ENCODE data around the gene ALK.

Gene ALK

GRCh38 chr2:29450596-29451222 lies 470.7 kb downstream of the ALK start:
- no peaks in the 10 kb centered on the region for H3K79me2 ChIP-seq (ENCODE audit: insufficient read depth, low read length)
- no peak overlapping the region for H3K9ac ChIP-seq (ENCODE audit: low read depth, low read length)
- H3K27ac ChIP-seq (ENCODE audit: low read length) = no peak overlapping the region
- no peaks in the 10 kb centered on the region for H4K20me1 ChIP-seq (ENCODE audit: insufficient read depth, low read length)
- no peak for DNase-seq
- no peak overlapping the region for H3K4me2 ChIP-seq (ENCODE audit: insufficient read depth, low read length)
- H3K4me3 ChIP-seq (ENCODE audit: low read depth in 1 of 2, low read length in 2 of 2) = no peak overlapping the region
- no peak overlapping the region for H2AFZ ChIP-seq (ENCODE audit: low read depth, low read length)
- no peaks in the 10 kb centered on the region for H3K9me3 ChIP-seq (ENCODE audit: insufficient read depth, low read length, severe bottlenecking)
- H3K4me1 ChIP-seq (ENCODE audit: insufficient read depth, low read length) = no peaks in the 10 kb centered on the region
- TF ChIP-seq EZH2 (IDR thresholded peaks at IDR 0.05; ENCODE audit: borderline replicate concordance, low read depth, low read length, severe bottlenecking) = no peak
- no peak for TF ChIP-seq CTCF (IDR thresholded peaks at IDR 0.05; ENCODE audit: borderline replicate concordance, extremely low read depth, low read length, poor library complexity, severe bottlenecking)
- ATAC-seq (ENCODE audit: insufficient read depth, low read depth) = no peak
- no peaks in the 10 kb centered on the region for H3K36me3 ChIP-seq (ENCODE audit: insufficient read depth, low read length)
- no peaks in the 10 kb centered on the region for H3K27me3 ChIP-seq (ENCODE audit: insufficient read depth, low read length, poor library complexity)

DNA sequence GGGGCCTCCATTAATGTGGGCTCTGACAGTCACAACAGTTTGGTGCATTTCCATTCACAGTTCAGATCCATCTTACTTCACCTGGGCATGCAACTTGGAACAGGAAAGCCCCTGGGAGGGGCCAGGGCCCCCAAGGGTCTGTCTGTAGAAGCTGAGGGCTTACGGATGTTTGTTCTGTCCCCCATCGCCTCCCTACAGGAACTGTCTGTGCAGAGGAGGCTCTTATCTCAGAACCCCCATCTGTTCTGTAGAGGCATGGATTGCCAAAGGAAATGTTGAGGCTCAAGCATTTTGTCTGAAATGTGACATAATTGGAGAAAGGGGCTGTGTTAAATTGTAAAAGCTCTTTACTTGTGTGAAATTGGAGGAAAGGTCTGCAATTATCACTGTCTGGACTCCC lies 471.9 kb downstream of the ALK start:
- H2AFZ ChIP-seq (ENCODE audit: low read depth, low read length) = no peak overlapping the region
- no peak for TF ChIP-seq CTCF (IDR thresholded peaks at IDR 0.05; ENCODE audit: borderline replicate concordance, extremely low read depth, low read length, poor library complexity, severe bottlenecking)
- TF ChIP-seq EZH2 (IDR thresholded peaks at IDR 0.05; ENCODE audit: borderline replicate concordance, low read depth, low read length, severe bottlenecking) = no peak
- ATAC-seq (ENCODE audit: insufficient read depth, low read depth) = no peak
- no peaks in the 10 kb centered on the region for H4K20me1 ChIP-seq (ENCODE audit: insufficient read depth, low read length)
- H3K9ac ChIP-seq (ENCODE audit: low read depth, low read length) = no peak overlapping the region
- no peaks in the 10 kb centered on the region for H3K9me3 ChIP-seq (ENCODE audit: insufficient read depth, low read length, severe bottlenecking)
- no peak for DNase-seq
- no peak overlapping the region for H3K27ac ChIP-seq (ENCODE audit: low read length)
- H3K79me2 ChIP-seq (ENCODE audit: insufficient read depth, low read length) = no peaks in the 10 kb centered on the region
- H3K4me3 ChIP-seq (ENCODE audit: low read depth in 1 of 2, low read length in 2 of 2) = no peak overlapping the region
- H3K27me3 ChIP-seq (ENCODE audit: insufficient read depth, low read length, poor library complexity) = no peaks in the 10 kb centered on the region
- no peaks in the 10 kb centered on the region for H3K36me3 ChIP-seq (ENCODE audit: insufficient read depth, low read length)
- H3K4me2 ChIP-seq (ENCODE audit: insufficient read depth, low read length) = no peak overlapping the region
- no peaks in the 10 kb centered on the region for H3K4me1 ChIP-seq (ENCODE audit: insufficient read depth, low read length)

DNA sequence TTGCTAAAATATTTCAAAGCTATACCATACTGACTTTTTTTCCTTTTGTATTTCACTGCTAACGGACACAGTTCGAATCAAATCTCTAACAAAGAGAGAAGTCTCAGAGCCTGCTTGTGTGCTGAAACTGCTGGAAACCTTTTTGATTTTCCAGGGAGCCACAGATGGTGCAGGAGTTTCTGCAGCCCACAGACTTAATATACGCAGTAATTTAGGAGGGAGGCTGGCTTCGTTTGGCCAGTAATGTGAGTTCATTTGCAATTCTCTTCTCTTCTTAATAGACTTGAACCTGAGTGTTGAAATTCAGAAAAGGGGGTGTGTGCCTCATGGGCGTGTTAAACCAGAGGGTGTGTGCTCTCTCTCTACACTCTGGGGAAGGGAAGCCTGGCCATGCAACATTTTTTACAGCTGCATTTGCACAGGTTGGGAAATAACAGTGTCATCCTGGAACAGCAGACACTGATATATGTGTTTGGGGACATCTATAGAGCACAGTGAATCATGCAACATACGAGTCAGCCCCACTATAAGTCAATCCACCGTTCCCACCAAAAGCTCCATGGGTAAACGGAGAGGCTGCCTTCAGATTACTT lies 473.2 kb downstream of the ALK start:
- no peak overlapping the region for H3K9ac ChIP-seq (ENCODE audit: low read depth, low read length)
- no peak overlapping the region for H3K4me3 ChIP-seq (ENCODE audit: low read depth in 1 of 2, low read length in 2 of 2)
- no peak overlapping the region for H2AFZ ChIP-seq (ENCODE audit: low read depth, low read length)
- no peaks in the 10 kb centered on the region for H3K36me3 ChIP-seq (ENCODE audit: insufficient read depth, low read length)
- TF ChIP-seq CTCF (IDR thresholded peaks at IDR 0.05; ENCODE audit: borderline replicate concordance, extremely low read depth, low read length, poor library complexity, severe bottlenecking) (no peak), EZH2 (IDR thresholded peaks at IDR 0.05; ENCODE audit: borderline replicate concordance, low read depth, low read length, severe bottlenecking) (no peak)
- H3K4me2 ChIP-seq (ENCODE audit: insufficient read depth, low read length) = no peak overlapping the region
- H3K27ac ChIP-seq (ENCODE audit: low read length) = no peak overlapping the region
- H4K20me1 ChIP-seq (ENCODE audit: insufficient read depth, low read length) = no peaks in the 10 kb centered on the region
- ATAC-seq (ENCODE audit: insufficient read depth, low read depth) = no peak
- DNase-seq = no peak
- no peaks in the 10 kb centered on the region for H3K4me1 ChIP-seq (ENCODE audit: insufficient read depth, low read length)
- H3K79me2 ChIP-seq (ENCODE audit: insufficient read depth, low read length) = no peaks in the 10 kb centered on the region
- H3K9me3 ChIP-seq (ENCODE audit: insufficient read depth, low read length, severe bottlenecking) = no peaks in the 10 kb centered on the region
- H3K27me3 ChIP-seq (ENCODE audit: insufficient read depth, low read length, poor library complexity) = no peaks in the 10 kb centered on the region

Data from DND-41 (cell line).